ENCODE measurements around the gene SPTBN4.

DNA sequence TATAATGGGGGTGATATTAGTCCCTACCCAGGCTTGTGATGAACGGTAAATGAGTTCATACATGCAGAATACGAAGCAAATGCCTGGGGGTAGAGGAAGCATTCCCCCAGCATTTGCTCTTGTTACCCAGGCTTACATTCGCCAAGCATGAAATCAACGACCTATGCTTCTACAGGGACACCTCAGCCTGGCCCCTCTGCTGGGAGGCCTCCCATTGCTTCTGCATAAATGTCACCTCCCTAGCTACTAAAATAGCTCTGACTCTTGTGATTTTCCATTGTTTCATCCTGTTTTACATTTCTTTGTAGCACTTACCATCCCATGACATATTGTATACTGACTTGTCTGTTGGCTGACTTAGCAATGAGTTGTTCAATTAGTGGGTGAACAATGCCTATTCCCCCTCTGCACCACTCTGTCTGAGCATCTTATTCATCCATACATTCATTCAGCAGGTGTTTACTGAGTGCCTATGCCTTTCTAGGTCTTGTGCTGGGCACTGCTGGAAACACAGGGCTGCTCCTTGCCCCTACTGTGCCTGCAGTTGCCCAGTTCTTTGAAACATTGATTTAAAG is 47.0 kb downstream of the SPTBN4 start:
- no peak for TF ChIP-seq POLR2AphosphoS5 (IDR thresholded peaks at IDR 0.05)
- no peak for TF ChIP-seq EP300 (IDR thresholded peaks at IDR 0.05)

Measured in upper lobe of left lung (tissue), 4 donors.